Middle frontal gyrus (tissue), 1 donor: ENCODE measurements around the gene FMO2.

ENCODE experiments used
- DNase-seq: peaks from one replicate; pipeline ENCODE4 v3.0.0-alpha.2; 2015; ENCODE audit warnings: low spot score; ENCODE audit errors: extremely low spot score

FMO2 gene

GRCh38 chr1:171185091-171185490 is at the start of gene FMO2:
Gene FMO2 (plus strand): TSS chr1:171185300. CDS start chr1:171185714, 414 bp downstream.
- DNase-seq = no peak

- no peak for DNase-seq
These were observed 47.5 kb upstream of the FMO2 start for GRCh38 chr1:171137580-171137979.

GRCh38 chr1:171138980-171139379 is 46.1 kb upstream of the FMO2 start:
- no peak for DNase-seq

GRCh38 chr1:171139890-171140289 is 45.2 kb upstream of the FMO2 start:
- DNase-seq = no peak

GRCh38 chr1:171140401-171140800 is 44.7 kb upstream of the FMO2 start:
- DNase-seq = no peak

GRCh38 chr1:171140956-171141687 is 44.0 kb upstream of the FMO2 start:
- no peak for DNase-seq

GRCh38 chr1:171141688-171142415 is 43.2 kb upstream of the FMO2 start:
- no peak for DNase-seq

- DNase-seq = no peak
These were observed 42.4 kb upstream of the FMO2 start for GRCh38 chr1:171142416-171143385.

- no peak for DNase-seq
These were observed 34.9 kb upstream of the FMO2 start for GRCh38 chr1:171150156-171150555.

GRCh38 chr1:171152549-171152948 is 32.6 kb upstream of the FMO2 start:
- DNase-seq = no peak

GRCh38 chr1:171155484-171155883 is 29.6 kb upstream of the FMO2 start:
- DNase-seq = no peak

- DNase-seq = no peak
These were observed 27.0 kb upstream of the FMO2 start for GRCh38 chr1:171158096-171158495.

- DNase-seq = no peak
These were observed 26.5 kb upstream of the FMO2 start for GRCh38 chr1:171158551-171158950.

GRCh38 chr1:171159148-171159547 is 26.0 kb upstream of the FMO2 start:
- DNase-seq = no peak

- no peak for DNase-seq
These were observed 24.9 kb upstream of the FMO2 start for GRCh38 chr1:171160211-171160610.

GRCh38 chr1:171160639-171161354 is 24.3 kb upstream of the FMO2 start:
- no peak for DNase-seq

GRCh38 chr1:171161431-171161830 is 23.7 kb upstream of the FMO2 start:
- no peak for DNase-seq

GRCh38 chr1:171166361-171166760 is 18.7 kb upstream of the FMO2 start:
- no peak for DNase-seq

- DNase-seq = no peak
These were observed 17.3 kb upstream of the FMO2 start for GRCh38 chr1:171167785-171168184.

GRCh38 chr1:171172471-171172870 is 12.6 kb upstream of the FMO2 start:
- DNase-seq = no peak

- no peak for DNase-seq
These were observed 12.0 kb upstream of the FMO2 start for GRCh38 chr1:171173069-171173468.
